Testis (tissue), 2 donors: ENCODE results near the gene CIB4.

Experiments
- CTCF ChIP-seq, 3 experiments: fragments of 450-650 bp in 2 of 3; fragments of 200-600 bp in 1 of 3; sonication (generic) in 1 of 3; IDR thresholded peaks; one replicate each; pipeline ENCODE4 v1.5.1; 2016 to 2019; ENCODE audit warnings: antibody characterized with exemption in 3 of 3, mild to moderate bottlenecking in 2 of 3, moderate library complexity in 1 of 3
- POLR2A ChIP-seq: fragments of 450-650 bp; IDR thresholded peaks from one replicate; pipeline ENCODE4 v1.6.1; 2017; ENCODE audit warnings: antibody characterized with exemption, mild to moderate bottlenecking, moderate library complexity

GRCh38 chr2:26532301-26533250 lies 108.6 kb downstream of the CIB4 start:
- TF ChIP-seq CTCF (IDR thresholded peaks at IDR 0.05) (no peak), POLR2A (no peak)
